SK-N-SH (cell line): ENCODE results near the gene SFN. TPM values are rescaled to one million over a fixed set of nuclear protein-coding genes. Genes with fewer than 3 reads are reported as not detected.

Experiments used
- CTCF ChIA-PET: fragments of 300-600, 350-600 bp; formaldehyde crosslinking; extraction: SDS; loops from one replicate; lab custom pipeline; 2021; lab: Yijun Ruan, JAX
- POLR2A ChIA-PET: fragments of 350-600 bp; sonication (Branson Sonifier 250); formaldehyde crosslinking; extraction: SDS; loops from one replicate; lab custom pipeline; 2020; ENCODE audit warnings: antibody characterized with exemption, inconsistent platforms; lab: Yijun Ruan, JAX
- DNase-seq: peaks from one replicate; pipeline ENCODE4 v3.0.0; 2012
- H2AFZ ChIP-seq: fragments of 200-600 bp; sonication (generic); 2 replicates; pipeline ENCODE4 v1.8.1; 2016; ENCODE audit warnings: antibody characterized with exemption, mild to moderate bottlenecking, low read depth
- H3F3A ChIP-seq: fragments of 200-600 bp; sonication (generic); replicated peaks from 2 replicates; pipeline ENCODE3; 2016; ENCODE audit warnings: antibody characterized with exemption, mild to moderate bottlenecking; ENCODE audit not compliant: insufficient read depth
- H3K27ac ChIP-seq, 2 experiments: fragments of 200-500 bp in 1 of 2; fragments of 200-600 bp in 1 of 2; sonication (Bioruptor generic) in 1 of 2; sonication (generic), shearing (Covaris generic) in 1 of 2; 2 replicates each; pipeline versions ENCODE4 v1.5.1 to v1.6.1; 2014 to 2016; ENCODE audit warnings: low read depth in 2 of 2, inconsistent platforms in 1 of 2, low read length in 1 of 2, mild to moderate bottlenecking in 1 of 2, mixed read lengths in 1 of 2
- H3K27me3 ChIP-seq: fragments of 200-600 bp; sonication (generic), shearing (Covaris generic); 2 replicates; pipeline ENCODE4 v1.6.1; 2016; ENCODE audit warnings: mixed run types; ENCODE audit not compliant: insufficient read depth
- H3K36me3 ChIP-seq, 2 experiments: fragments of 200-500 bp in 1 of 2; fragments of 200-600 bp in 1 of 2; sonication (Bioruptor generic) in 1 of 2; sonication (generic) in 1 of 2; replicated peaks in 1 of 2; 2 replicates each; pipeline versions ENCODE3 to v1.5.1; 2014 to 2016; ENCODE audit warnings: low read length in 1 of 2, mild to moderate bottlenecking in 1 of 2; ENCODE audit not compliant: insufficient read depth in 2 of 2, control insufficient read depth in 1 of 2
- H3K4me1 ChIP-seq, 2 experiments: fragments of 200-500 bp in 1 of 2; fragments of 200-600 bp in 1 of 2; sonication (Bioruptor generic) in 1 of 2; sonication (generic), shearing (Covaris generic) in 1 of 2; 2 replicates each; pipeline versions ENCODE4 v1.5.1 to v1.6.1; 2014 to 2016; ENCODE audit warnings: low read depth in 1 of 2, low read length in 1 of 2, mixed run types in 1 of 2; ENCODE audit not compliant: insufficient read depth in 2 of 2, control insufficient read depth in 1 of 2
- H3K4me2 ChIP-seq: fragments of 200-600 bp; sonication (generic), shearing (Covaris generic); 2 replicates; pipeline ENCODE4 v1.6.1; 2017; ENCODE audit warnings: mixed run types
- H3K4me3 ChIP-seq, 2 experiments: fragments of 200-500 bp in 1 of 2; fragments of 200-600 bp in 1 of 2; sonication (Bioruptor generic) in 1 of 2; sonication (generic), shearing (Covaris generic) in 1 of 2; 2 replicates each; pipeline versions ENCODE4 v1.5.1 to v1.8.1; 2014 to 2016; ENCODE audit warnings: low read depth in 2 of 2, inconsistent platforms in 1 of 2, low read length in 1 of 2, mild to moderate bottlenecking in 1 of 2, mixed read lengths in 1 of 2, moderate library complexity in 1 of 2
- H3K79me2 ChIP-seq: fragments of 200-600 bp; sonication (generic); 2 replicates; pipeline ENCODE4 v1.8.1; 2017; ENCODE audit warnings: mild to moderate bottlenecking; ENCODE audit not compliant: insufficient read depth
- H3K9ac ChIP-seq: fragments of 200-600 bp; sonication (generic); 2 replicates; pipeline ENCODE4 v1.6.1; 2017; ENCODE audit warnings: mixed run types
- H3K9me2 ChIP-seq: fragments of 200-600 bp; sonication (generic); 2 replicates; pipeline ENCODE4 v1.6.1; 2017; ENCODE audit warnings: mixed run types
- H3K9me3 ChIP-seq: fragments of 200-600 bp; sonication (generic); 2 replicates; pipeline ENCODE4 v1.6.1; 2017; ENCODE audit warnings: mixed run types, mild to moderate bottlenecking, moderate library complexity
- H4K20me1 ChIP-seq: fragments of 200-600 bp; sonication (generic); 2 replicates; pipeline ENCODE4 v1.6.1; 2017; ENCODE audit warnings: mild to moderate bottlenecking, mixed run types; ENCODE audit not compliant: insufficient read depth
- CHD2 ChIP-seq: fragments of 150-350 bp; IDR thresholded peaks from 2 replicates; pipeline ENCODE4 v1.6.1; 2018; ENCODE audit warnings: low read length; ENCODE audit not compliant: partially characterized antibody
- CTCF ChIP-seq: fragments of 200-600 bp; sonication (generic); IDR thresholded peaks from 2 replicates; pipeline ENCODE4 v1.6.1; 2017; ENCODE audit warnings: antibody characterized with exemption, mild to moderate bottlenecking, moderate library complexity
- FOSL2 ChIP-seq: IDR thresholded peaks from 2 replicates; pipeline ENCODE4 v1.4.0; 2012; ENCODE audit warnings: low read depth, mild to moderate bottlenecking, moderate library complexity, borderline replicate concordance
- FOXM1 ChIP-seq: IDR thresholded peaks from 2 replicates; pipeline ENCODE4 v1.4.0; 2012; ENCODE audit warnings: low read depth, mild to moderate bottlenecking
- JUND ChIP-seq: IDR thresholded peaks from 2 replicates; pipeline ENCODE4 v1.4.0; 2012
- PBX3 ChIP-seq: IDR thresholded peaks from 2 replicates; pipeline ENCODE4; 2012
- TAF1 ChIP-seq: IDR thresholded peaks from 2 replicates; pipeline ENCODE4 v1.6.1; 2012; ENCODE audit warnings: low read depth, mild to moderate bottlenecking, low read length, moderate library complexity, borderline replicate concordance
- USF1 ChIP-seq: IDR thresholded peaks from 2 replicates; pipeline ENCODE4 v1.4.0; 2012; ENCODE audit warnings: low read depth, borderline replicate concordance
- WGBS: methylation state at CpG from one replicate; pipeline ENCODE4 v1.1.6; 2017; ENCODE audit warnings: low lambda C conversion rate; 5-methylcytosine and 5-hydroxymethylcytosine counted together
- polyA plus RNA-seq, 3 experiments: library from polyadenylated mRNA; depleted of rRNA; stranded (reverse); fragments of >200 nt; gene quantifications; 2 replicates each; pipeline ENCODE4 v1.2.3, GENCODE V29; 2012

Gene SFN
- polyA plus RNA-seq, 1 of the 3 experiments (the other 2 are of a cell fraction): 0.18 TPM

- no peaks in the 10 kb centered on the region for H3K9me3 ChIP-seq
- no peaks in the 10 kb centered on the region for H4K20me1 ChIP-seq
- DNase-seq: no peak
- H3K27me3 ChIP-seq: no peaks in the 10 kb centered on the region
- peaks cover 0 to 8% of the 10 kb centered on the region in 2 experiments; a peak in 2 of 4 replicates for H3K4me1 ChIP-seq
- H3K9me2 ChIP-seq: no peaks in the 10 kb centered on the region
- no peak overlapping the region for H3K4me3 ChIP-seq
- peaks cover 15% of the 10 kb centered on the region for H3F3A ChIP-seq
- H3K27ac ChIP-seq: peak overlapping the region in 1 of 2 experiments; percentile 80; a peak in 2 of 4 replicates
- ChIA-PET POLR2A (no interaction called here), CTCF (interaction anchor here (0.7 to 2.4 kb wide), 6 partner anchors 14 to 432 kb away, joined by 3 to 14 read pairs (median 4); no protein-coding TSS in a partner anchor)
- peaks cover 12% of the 10 kb centered on the region; the same call in 1 of the 2 replicates for H3K79me2 ChIP-seq
- TF ChIP-seq TAF1 (no peak), CHD2 (no peak), FOSL2 (peak; percentile 53; the same call in 1 of the 2 replicates), FOXM1 (no peak), JUND (0 out of 2 replicates have a peak, but pooled peaks have one; percentile 14), PBX3 (no peak)
- H3K9ac ChIP-seq: peak overlapping the region; percentile 30; the same call in 1 of the 2 replicates
- peaks cover 15 to 45% of the 10 kb centered on the region in 2 experiments for H3K36me3 ChIP-seq
- H3K4me2 ChIP-seq: peak overlapping the region; percentile 10; the same call in 1 of the 2 replicates
- no peak overlapping the region for H2AFZ ChIP-seq
- 58% methylated on average over 6 of the region's 10 CpGs for WGBS
Observed at GRCh38 chr1:26848941-26849774, 13.8 kb upstream of the SFN start.

GRCh38 chr1:26851106-26851684, 11.8 kb upstream of the SFN start:
- H3K27me3 ChIP-seq: no peaks in the 10 kb centered on the region
- POLR2A ChIA-PET: no interaction called here
- no peak overlapping the region for H3K4me3 ChIP-seq
- no peak overlapping the region for H2AFZ ChIP-seq
- no peak overlapping the region for H3K4me2 ChIP-seq
- no peaks in the 10 kb centered on the region for H3K9me3 ChIP-seq
- CTCF ChIA-PET: interaction anchor here (0.9 to 2.4 kb wide), 3 partner anchors 28 to 249 kb away, joined by 3 to 14 read pairs (median 6); no protein-coding TSS in a partner anchor
- no peaks in the 10 kb centered on the region for H3K79me2 ChIP-seq
- H3F3A ChIP-seq: peaks cover 9% of the 10 kb centered on the region
- no peaks in the 10 kb centered on the region for H3K9me2 ChIP-seq
- H3K4me1 ChIP-seq: peaks cover 0 to 8% of the 10 kb centered on the region in 2 experiments; a peak in 2 of 4 replicates
- no peak for TF ChIP-seq PBX3
- 0 out of 2 replicates have a peak, but pooled peaks have one; percentile 26 for TF ChIP-seq CTCF
- no peak for TF ChIP-seq CHD2
- no peak for TF ChIP-seq USF1
- no peak for DNase-seq
- H3K9ac ChIP-seq: no peak overlapping the region
- H3K36me3 ChIP-seq: peaks cover 21 to 59% of the 10 kb centered on the region in 2 experiments
- H3K27ac ChIP-seq: no peak overlapping the region
- WGBS: 91% methylated on average over 12 of the region's 12 CpGs
- no peaks in the 10 kb centered on the region for H4K20me1 ChIP-seq
